ENCODE data around the gene CTDP1. TPM values are rescaled to one million over a fixed set of nuclear protein-coding genes. Genes with fewer than 3 reads are reported as not detected.
"Not testable (repeated sequence)": the region's sequence is repeated elsewhere in the genome, so short reads cannot be mapped to it uniquely, and the experiment has no call there.

Gene CTDP1
- total RNA-seq, 1 donor from 2014 or later, result 43.3 TPM

DNA sequence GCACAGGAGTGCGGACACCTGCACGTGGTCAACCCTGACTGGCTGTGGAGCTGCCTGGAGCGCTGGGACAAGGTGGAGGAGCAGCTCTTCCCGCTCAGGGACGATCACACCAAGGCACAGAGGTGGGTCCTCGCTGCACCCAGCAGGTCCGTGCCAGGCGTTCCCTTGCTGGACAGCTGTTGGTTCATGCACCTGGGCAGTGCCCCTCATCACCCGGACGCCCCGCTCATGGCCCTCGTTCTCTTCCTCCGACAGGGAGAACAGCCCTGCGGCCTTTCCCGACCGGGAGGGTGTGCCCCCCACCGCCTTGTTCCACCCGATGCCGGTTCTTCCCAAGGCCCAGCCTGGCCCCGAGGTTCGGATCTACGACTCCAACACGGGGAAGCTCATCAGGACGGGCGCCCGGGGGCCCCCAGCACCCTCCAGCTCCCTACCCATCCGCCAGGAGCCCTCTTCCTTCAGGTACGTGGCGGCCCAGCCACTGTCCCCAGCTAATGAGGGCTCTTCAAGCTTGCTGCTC, 38.0 kb downstream of the CTDP1 start:
- no peaks in the 10 kb centered on the region for H3K27me3 Mint-ChIP-seq (ENCODE audit: low read depth)
- peaks cover 58% of the 10 kb centered on the region for H3K36me3 Mint-ChIP-seq (ENCODE audit: low read depth)
- no peak overlapping the region for H3K4me3 Mint-ChIP-seq (ENCODE audit: low read depth)
- peaks cover 6% of the 10 kb centered on the region for H3K9me3 Mint-ChIP-seq
- no peak overlapping the region for H3K27ac Mint-ChIP-seq
- peaks cover 2% of the 10 kb centered on the region for H3K4me1 Mint-ChIP-seq (ENCODE audit: low read depth)
- DNase-seq (ENCODE audit: low spot score), result no peak
- intact Hi-C loops (cut with micrococcal nuclease), result no loop called here

DNA sequence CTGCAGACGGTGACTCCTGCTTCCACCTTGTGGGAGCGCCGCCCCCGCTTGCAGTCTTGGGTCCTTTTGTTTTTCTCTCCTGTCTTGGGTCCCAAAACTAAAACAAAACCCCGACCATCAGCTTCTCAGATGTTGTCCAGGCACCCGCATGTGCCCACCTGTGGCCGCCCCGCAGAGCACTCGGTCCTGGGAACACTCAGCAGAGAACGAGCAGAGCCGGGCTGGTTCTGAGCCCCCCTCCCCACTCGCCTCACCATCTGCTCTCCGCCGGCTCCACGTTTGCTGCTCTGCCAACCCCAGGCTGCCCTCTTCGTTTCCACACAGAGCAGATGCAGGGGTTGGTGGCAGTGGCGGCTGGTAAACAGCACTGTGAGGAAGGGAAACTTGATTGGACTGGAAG, 38.5 kb downstream of the CTDP1 start:
- Mint-ChIP-seq H3K4me1 (ENCODE audit: low read depth) (peaks cover 2% of the 10 kb centered on the region), H3K4me3 (ENCODE audit: low read depth) (no peak overlapping the region), H3K27me3 (ENCODE audit: low read depth) (no peaks in the 10 kb centered on the region), H3K9me3 (peaks cover 6% of the 10 kb centered on the region), H3K36me3 (ENCODE audit: low read depth) (peaks cover 58% of the 10 kb centered on the region), H3K27ac (no peak overlapping the region)
- no peak for DNase-seq (ENCODE audit: low spot score)
- intact Hi-C loops (cut with micrococcal nuclease), result no loop called here

DNA sequence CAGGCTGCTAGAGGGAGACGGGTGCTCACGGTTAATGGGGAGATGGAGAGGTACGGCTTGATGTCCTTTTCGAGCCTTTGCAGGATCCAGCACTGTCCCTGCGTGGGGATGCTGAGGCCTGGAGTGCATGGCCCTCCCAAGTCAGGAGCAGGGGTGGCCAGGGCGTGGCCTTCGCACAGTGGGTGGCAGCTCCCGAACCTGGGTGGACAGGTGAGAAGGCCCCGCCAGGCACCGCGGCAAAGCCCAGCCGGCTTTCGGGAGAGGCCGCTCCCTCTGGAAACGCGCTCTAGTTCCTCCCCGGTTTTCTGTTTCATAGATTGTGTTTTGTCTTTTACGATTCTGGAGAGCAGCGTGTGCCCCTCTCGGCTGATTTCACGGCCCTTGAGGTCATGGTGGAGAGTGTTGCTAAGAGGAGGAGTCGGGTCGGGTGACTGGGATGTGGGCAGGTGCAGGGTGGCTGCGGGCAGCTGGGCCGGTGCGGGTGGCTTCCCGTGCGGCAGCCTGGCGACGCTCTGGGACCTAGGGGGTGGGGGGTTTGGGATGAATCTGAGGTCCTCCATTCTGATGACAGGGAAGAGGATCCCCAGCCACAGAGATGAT, 39.4 kb downstream of the CTDP1 start:
- Mint-ChIP-seq H3K27me3 (ENCODE audit: low read depth) (no peaks in the 10 kb centered on the region), H3K27ac (no peak overlapping the region), H3K9me3 (peaks cover 6% of the 10 kb centered on the region), H3K4me3 (ENCODE audit: low read depth) (no peak overlapping the region), H3K4me1 (ENCODE audit: low read depth) (peaks cover 2% of the 10 kb centered on the region), H3K36me3 (ENCODE audit: low read depth) (peaks cover 60% of the 10 kb centered on the region)
- intact Hi-C loops (cut with micrococcal nuclease), result no loop called here
- no peak for DNase-seq (ENCODE audit: low spot score)

DNA sequence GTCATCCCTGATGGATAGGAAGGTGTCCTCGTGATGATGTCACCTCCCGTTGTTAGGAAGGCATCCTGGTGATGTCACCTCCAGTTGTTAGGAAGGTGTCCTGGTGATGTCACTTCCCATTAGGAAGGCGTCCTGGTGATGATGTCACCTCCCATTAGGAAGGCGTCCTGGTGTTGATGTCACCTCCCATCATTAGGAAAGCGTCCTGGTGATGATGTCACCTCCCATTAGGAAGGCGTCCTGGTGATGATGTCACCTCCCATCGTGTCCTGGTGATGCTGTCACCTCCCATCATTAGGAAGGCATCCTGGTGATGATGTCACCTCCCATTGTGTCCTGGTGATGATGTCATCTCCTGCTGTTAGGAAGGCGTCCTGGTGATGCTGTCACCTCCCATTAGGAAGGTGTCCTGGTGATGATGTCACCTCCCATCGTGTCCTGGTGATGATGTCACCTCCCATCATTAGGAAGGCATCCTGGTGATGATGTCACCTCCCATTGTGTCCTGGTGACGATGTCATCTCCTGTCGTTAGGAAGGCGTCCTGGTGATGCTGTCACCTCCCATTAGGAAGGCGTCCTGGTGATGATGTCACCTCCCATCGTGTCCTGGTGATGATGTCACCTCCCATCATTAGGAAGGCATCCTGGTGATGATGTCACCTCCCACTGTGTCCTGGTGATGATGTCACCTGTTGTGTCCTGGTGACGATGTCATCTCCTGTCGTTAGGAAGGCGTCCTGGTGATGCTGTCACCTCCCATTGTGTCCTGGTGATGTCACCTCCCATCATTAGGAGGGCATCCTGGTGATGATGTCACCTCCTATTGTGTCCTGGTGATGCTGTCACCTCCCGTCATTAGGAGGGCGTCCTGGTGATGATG, 40.1 kb downstream of the CTDP1 start:
- peaks cover 65% of the 10 kb centered on the region for H3K36me3 Mint-ChIP-seq (ENCODE audit: low read depth)
- H3K9me3 Mint-ChIP-seq; intact Hi-C loops (cut with micrococcal nuclease); H3K4me1 Mint-ChIP-seq (ENCODE audit: low read depth); H3K27me3 Mint-ChIP-seq (ENCODE audit: low read depth); DNase-seq (ENCODE audit: low spot score); H3K4me3 Mint-ChIP-seq (ENCODE audit: low read depth); H3K27ac Mint-ChIP-seq: not testable (repeated sequence)

DNA sequence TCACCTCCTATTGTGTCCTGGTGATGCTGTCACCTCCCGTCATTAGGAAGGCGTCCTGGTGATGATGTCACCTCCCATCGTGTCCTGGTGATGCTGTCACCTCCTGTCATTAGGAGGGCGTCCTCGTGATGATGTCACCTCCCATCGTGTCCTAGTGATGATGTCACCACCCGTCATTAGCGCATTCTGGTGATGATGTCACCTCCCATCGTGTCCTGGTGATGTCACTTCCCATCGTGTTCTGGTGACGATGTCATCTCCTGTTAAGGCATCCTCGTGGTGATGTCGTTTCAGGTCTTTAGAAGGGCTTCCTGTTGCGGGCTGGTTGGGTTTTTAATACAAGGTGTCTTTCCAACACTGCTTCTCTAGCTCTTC, 40.7 kb downstream of the CTDP1 start:
- H3K9me3 Mint-ChIP-seq, result peaks cover 6% of the 10 kb centered on the region
- no peak for DNase-seq (ENCODE audit: low spot score)

DNA sequence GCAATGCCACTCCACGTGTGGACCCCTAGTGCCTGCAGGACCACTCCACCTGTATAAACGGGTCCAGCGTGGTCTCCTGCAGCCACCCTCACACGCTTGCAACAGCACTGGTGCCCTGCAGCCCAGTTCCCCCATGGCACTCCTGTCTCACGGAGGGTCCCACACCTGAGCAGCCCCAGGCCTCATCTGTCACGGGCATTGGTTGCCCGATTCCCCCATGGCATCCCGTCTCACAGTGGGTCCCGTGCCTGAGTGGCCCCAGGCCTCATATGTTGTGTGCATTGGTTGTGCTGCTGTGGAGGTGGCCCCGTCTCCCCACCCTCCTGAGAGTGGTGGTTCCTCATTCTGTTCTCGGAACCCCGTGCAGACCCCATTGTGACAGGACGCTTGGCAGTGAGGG, 43.4 kb downstream of the CTDP1 start:
- Mint-ChIP-seq H3K27ac (no peak overlapping the region), H3K36me3 (ENCODE audit: low read depth) (peaks cover 83% of the 10 kb centered on the region), H3K4me1 (ENCODE audit: low read depth) (peaks cover 2% of the 10 kb centered on the region), H3K9me3 (peaks cover 6% of the 10 kb centered on the region), H3K4me3 (ENCODE audit: low read depth) (no peak overlapping the region), H3K27me3 (ENCODE audit: low read depth) (no peaks in the 10 kb centered on the region)
- intact Hi-C loops (cut with micrococcal nuclease), result no loop called here
- DNase-seq (ENCODE audit: low spot score), result no peak

More for the DNA sequence above, 40.7 kb downstream of the CTDP1 start:
- Mint-ChIP-seq H3K4me3 (ENCODE audit: low read depth) (no peak overlapping the region), H3K36me3 (ENCODE audit: low read depth) (peaks cover 66% of the 10 kb centered on the region), H3K27ac (no peak overlapping the region), H3K27me3 (ENCODE audit: low read depth) (no peaks in the 10 kb centered on the region), H3K4me1 (ENCODE audit: low read depth) (peaks cover 4% of the 10 kb centered on the region)
- intact Hi-C loops (cut with micrococcal nuclease), result no loop called here

DNA sequence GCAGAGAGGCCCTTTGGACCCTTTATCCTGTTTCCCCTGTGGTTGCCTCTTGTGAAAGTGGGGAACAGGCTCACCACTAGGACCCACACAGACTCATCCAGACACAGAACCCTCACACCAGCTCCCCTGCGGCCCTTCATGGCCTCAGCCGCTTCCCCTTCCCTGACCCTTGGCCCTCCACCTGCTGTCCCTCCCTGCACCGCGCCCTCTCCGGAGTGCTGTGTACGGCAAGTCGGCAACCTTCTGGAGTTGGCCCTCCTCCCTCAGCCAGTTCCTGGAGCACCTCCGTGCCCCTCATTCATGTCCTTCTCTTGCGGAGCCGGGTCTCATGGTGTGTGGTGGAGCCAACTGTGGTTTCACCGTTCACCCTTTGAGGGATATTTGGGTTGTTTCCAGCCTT, 44.0 kb downstream of the CTDP1 start:
- no peaks in the 10 kb centered on the region for H3K27me3 Mint-ChIP-seq (ENCODE audit: low read depth)
- H3K4me1 Mint-ChIP-seq (ENCODE audit: low read depth), result peaks cover 2% of the 10 kb centered on the region
- intact Hi-C loops (cut with micrococcal nuclease), result no loop called here
- no peak for DNase-seq (ENCODE audit: low spot score)
- H3K4me3 Mint-ChIP-seq (ENCODE audit: low read depth), result no peak overlapping the region
- peaks cover 6% of the 10 kb centered on the region for H3K9me3 Mint-ChIP-seq
- no peak overlapping the region for H3K27ac Mint-ChIP-seq
- H3K36me3 Mint-ChIP-seq (ENCODE audit: low read depth), result peaks cover 83% of the 10 kb centered on the region

DNA sequence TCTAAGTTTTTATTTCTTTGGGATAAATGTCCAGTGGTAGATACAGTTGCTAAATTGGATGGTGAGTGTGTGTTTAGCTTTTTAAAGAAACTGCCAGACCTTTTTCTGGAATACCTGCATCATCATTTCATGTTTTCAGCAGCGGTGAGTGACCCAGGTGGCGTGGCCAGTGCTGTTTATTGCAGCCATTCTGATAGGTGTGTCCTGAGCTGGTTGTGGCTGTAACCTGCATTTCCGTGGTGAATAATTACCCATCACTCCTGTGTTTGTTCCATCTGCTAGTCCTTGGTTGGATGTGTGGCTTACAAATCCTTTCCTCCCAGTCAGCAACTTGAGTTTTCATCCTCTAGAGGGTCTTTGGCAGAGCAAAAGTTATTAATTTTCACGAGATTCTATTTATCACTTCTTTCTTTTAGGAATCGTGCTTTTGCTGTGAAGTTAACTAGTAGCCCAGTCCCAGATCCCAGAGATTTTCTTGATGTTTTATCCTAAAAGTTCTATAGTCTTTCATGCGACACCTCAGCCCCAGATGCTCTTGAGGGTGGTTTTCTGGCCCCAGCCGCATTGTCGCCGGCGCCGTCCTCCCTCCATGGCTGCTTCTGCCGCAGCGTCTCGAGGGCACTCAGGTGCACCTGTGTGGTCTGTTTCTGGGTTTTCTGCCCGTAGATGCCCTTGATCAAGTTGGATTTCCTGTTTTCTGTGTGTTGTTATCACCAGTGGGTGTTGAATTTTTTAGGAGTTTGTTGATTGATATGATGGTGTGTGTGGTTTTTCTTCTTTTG, 44.9 kb downstream of the CTDP1 start:
- intact Hi-C loops (cut with micrococcal nuclease), result no loop called here
- Mint-ChIP-seq H3K9me3 (peaks cover under 1% of the 10 kb centered on the region), H3K27ac (no peak overlapping the region), H3K36me3 (ENCODE audit: low read depth) (peaks cover 83% of the 10 kb centered on the region), H3K27me3 (ENCODE audit: low read depth) (no peaks in the 10 kb centered on the region), H3K4me1 (ENCODE audit: low read depth) (peaks cover 2% of the 10 kb centered on the region), H3K4me3 (ENCODE audit: low read depth) (no peak overlapping the region)
- DNase-seq (ENCODE audit: low spot score), result no peak

DNA sequence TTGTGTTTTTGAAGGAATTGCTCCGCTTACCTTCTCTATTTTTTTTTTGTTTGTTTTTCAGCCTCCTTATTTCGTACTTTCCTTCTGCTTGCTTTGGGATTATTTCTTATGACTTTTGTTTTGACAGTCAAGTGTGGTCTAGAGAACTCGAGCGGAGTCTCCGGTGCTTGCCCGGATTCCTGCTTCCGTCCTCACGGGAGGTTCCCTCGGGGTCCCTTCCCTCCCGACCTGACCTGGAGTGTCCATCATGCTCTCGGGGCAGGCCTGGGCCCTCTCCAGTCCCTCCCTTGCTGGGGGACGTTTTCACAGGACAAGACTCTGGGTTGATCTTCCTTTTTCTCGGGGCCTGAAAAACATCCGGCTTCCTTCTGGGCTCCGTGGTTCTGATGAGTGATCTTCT, 45.9 kb downstream of the CTDP1 start:
- peaks cover 83% of the 10 kb centered on the region for H3K36me3 Mint-ChIP-seq (ENCODE audit: low read depth)
- intact Hi-C loops (cut with micrococcal nuclease), result no loop called here
- H3K9me3 Mint-ChIP-seq, result no peaks in the 10 kb centered on the region
- DNase-seq (ENCODE audit: low spot score), result no peak
- H3K27me3 Mint-ChIP-seq (ENCODE audit: low read depth), result no peaks in the 10 kb centered on the region
- H3K4me3 Mint-ChIP-seq (ENCODE audit: low read depth), result no peak overlapping the region
- peaks cover 2% of the 10 kb centered on the region for H3K4me1 Mint-ChIP-seq (ENCODE audit: low read depth)
- H3K27ac Mint-ChIP-seq, result no peak overlapping the region

DNA sequence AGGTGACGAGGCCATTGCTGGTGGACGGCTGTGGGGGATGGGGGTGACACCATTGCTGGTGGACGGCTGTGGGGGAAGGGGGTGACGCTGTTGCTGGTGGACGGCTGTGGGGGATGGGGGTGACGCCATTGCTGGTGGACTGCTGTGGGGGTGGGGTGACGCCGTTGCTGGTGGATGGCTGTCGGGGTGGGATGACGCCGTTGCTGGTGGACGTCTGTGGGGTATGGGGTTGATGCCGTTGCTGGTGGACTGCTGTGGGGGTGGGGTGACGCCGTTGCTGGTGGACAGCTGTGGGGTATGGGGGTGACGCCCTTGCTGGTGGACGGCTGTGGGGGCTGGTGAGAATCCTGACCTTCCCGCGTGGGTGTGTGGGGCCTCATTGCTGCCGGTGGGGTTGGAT, 47.1 kb downstream of the CTDP1 start:
- Mint-ChIP-seq H3K36me3 (ENCODE audit: low read depth) (peaks cover 86% of the 10 kb centered on the region), H3K4me1 (ENCODE audit: low read depth) (peaks cover 2% of the 10 kb centered on the region), H3K27me3 (ENCODE audit: low read depth) (no peaks in the 10 kb centered on the region), H3K9me3 (peaks cover 9% of the 10 kb centered on the region), H3K4me3 (ENCODE audit: low read depth) (no peak overlapping the region), H3K27ac (no peak overlapping the region)
- no peak for DNase-seq (ENCODE audit: low spot score)
- intact Hi-C loops (cut with micrococcal nuclease), result no loop called here

DNA sequence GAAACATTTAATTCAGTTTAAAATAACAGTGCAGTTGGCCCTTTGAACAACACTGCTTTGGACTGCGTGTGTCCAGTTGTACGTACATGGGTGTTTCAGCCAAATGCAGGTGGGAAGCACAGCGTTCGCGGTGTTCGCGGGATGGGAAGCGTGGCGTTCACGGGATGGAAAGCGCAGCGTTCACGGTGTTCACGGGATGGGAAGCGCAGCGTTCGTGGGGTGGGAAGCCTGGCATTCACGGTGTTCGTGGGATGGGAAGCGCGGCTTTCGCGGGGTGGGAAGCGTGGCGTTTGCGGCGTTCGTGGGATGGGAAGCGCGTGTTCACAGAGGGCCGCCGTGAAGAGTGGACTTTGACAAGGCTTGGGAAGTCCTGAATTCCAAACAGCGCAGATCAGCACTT, 47.6 kb downstream of the CTDP1 start:
- Mint-ChIP-seq H3K27ac (no peak overlapping the region), H3K4me1 (ENCODE audit: low read depth) (peaks cover 2% of the 10 kb centered on the region), H3K9me3 (peaks cover 12% of the 10 kb centered on the region), H3K4me3 (ENCODE audit: low read depth) (no peak overlapping the region), H3K27me3 (ENCODE audit: low read depth) (no peaks in the 10 kb centered on the region), H3K36me3 (ENCODE audit: low read depth) (peaks cover 91% of the 10 kb centered on the region)
- no peak for DNase-seq (ENCODE audit: low spot score)
- intact Hi-C loops (cut with micrococcal nuclease), result no loop called here

DNA sequence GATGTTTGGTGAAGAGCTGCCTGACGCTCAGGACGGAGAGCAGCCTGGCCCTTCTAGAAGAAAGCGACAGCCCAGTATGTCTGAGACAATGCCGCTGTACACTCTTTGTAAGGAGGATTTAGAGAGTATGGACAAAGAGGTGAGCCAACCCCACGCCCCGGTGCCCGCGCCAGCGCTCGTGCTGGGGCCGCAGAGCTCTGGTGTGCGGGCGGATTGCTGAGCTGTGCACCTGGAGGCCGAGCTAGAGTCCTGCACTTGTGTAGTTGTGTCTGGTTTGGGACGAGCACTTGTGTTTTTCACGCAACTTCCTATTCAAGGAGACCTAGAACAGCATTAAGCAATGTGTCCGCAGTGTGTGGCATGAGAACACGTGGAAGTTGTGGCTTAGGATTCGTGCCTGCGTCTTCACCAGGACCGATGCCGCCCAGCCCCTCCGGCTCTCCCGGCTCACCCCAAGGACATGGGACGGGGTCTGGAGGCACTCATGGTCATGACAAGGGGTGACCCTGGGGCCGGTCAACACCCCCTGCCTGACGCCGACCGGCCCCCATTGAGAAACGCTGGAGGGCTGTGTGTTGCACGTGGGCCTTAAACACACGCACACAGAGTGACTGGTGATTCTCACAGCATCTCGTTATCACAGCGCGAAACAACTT, 49.5 kb downstream of the CTDP1 start:
- intact Hi-C loops (cut with micrococcal nuclease), result no loop called here
- no peak overlapping the region for H3K27ac Mint-ChIP-seq
- peaks cover 12% of the 10 kb centered on the region for H3K9me3 Mint-ChIP-seq
- H3K4me3 Mint-ChIP-seq (ENCODE audit: low read depth), result no peak overlapping the region
- no peak for DNase-seq (ENCODE audit: low spot score)
- H3K36me3 Mint-ChIP-seq (ENCODE audit: low read depth), result peaks cover 92% of the 10 kb centered on the region
- H3K27me3 Mint-ChIP-seq (ENCODE audit: low read depth), result no peaks in the 10 kb centered on the region
- H3K4me1 Mint-ChIP-seq (ENCODE audit: low read depth), result peaks cover 2% of the 10 kb centered on the region
